A549 (cell line): ENCODE measurements around the gene SLC16A5.

Source experiments
- GATA3 ChIP-seq: IDR thresholded peaks from 2 replicates; pipeline ENCODE4 v1.6.1; 2012; ENCODE audit warnings: borderline replicate concordance
- HOXB13 ChIP-seq: fragments of 250-450 bp; sonication (Bioruptor Pico); IDR thresholded peaks from 2 replicates; pipeline ENCODE4 v1.5.0; 2020; ENCODE audit warnings: low read depth, mild to moderate bottlenecking, moderate library complexity
- JUNB ChIP-seq: fragments of >200 bp; sonication (Bioruptor Twin); formaldehyde crosslinking; IDR thresholded peaks from 2 replicates; pipeline ENCODE4 v1.6.1; 2016
- NFE2L2 ChIP-seq: fragments of 150-350 bp; conservative IDR thresholded peaks from 2 replicates; pipeline ENCODE4 v1.6.1; 2014; ENCODE audit warnings: low read length
- POLR2AphosphoS2 ChIP-seq: conservative IDR thresholded peaks from 2 replicates; pipeline ENCODE4 v1.6.1; 2012; ENCODE audit warnings: low read length, improper control_type of control experiment, inconsistent platforms
- RAD21 ChIP-seq, 2 experiments: fragments of >200 bp in 1 of 2; sonication (Bioruptor Twin) in 1 of 2; formaldehyde crosslinking in 1 of 2; IDR thresholded peaks in 1 of 2; conservative IDR thresholded peaks in 1 of 2; 2 replicates in 1 of 2; 3 replicates in 1 of 2; pipeline ENCODE4 v1.6.1; 2012 to 2018; ENCODE audit warnings: inconsistent platforms in 1 of 2
- SMC3 ChIP-seq: fragments of >200 bp; sonication (Bioruptor Twin); formaldehyde crosslinking; IDR thresholded peaks from 3 replicates; pipeline ENCODE4 v1.6.1; 2018; ENCODE audit warnings: inconsistent platforms
- ZSCAN20 ChIP-seq: fragments of 250-450 bp; sonication (Bioruptor Pico); IDR thresholded peaks from 2 replicates; pipeline ENCODE4 v1.8.0; 2022; ENCODE audit warnings: mild to moderate bottlenecking, moderate library complexity
- TF ChIP-seq, protein P1 (sequence below): IDR thresholded peaks from 2 replicates; pipeline ENCODE4 v1.6.1; 2012
- TF ChIP-seq, protein P2 (sequence below): fragments of >200 bp; sonication (Bioruptor Twin); formaldehyde crosslinking; IDR thresholded peaks from 3 replicates; pipeline ENCODE4 v1.5.1; 2016

DNA sequence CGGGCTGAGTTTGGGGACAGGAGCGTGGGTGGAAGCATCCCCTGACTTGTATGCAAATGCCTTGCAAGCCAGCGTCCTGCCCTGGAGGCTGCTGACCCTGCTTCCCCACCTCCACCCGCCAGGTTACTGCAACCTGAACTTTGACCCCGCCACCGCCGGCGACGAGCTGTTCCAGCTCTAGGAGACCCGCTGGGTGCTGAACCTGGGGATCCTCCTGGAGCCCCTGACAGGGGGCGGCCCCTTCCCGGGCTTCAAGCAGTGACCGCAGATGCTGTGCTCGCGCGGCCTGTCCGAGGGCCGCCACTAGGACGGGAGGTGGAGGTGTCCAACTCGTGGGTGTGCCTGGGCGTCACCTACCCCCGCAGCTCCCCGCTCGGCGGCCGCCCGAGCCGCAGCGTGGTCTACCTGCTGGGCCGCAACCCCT, 10.7 kb upstream of the SLC16A5 start:
- no peak for TF ChIP-seq SMC3
- TF ChIP-seq, protein P1, sequence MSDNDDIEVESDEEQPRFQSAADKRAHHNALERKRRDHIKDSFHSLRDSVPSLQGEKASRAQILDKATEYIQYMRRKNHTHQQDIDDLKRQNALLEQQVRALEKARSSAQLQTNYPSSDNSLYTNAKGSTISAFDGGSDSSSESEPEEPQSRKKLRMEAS: no peak
- no peak for TF ChIP-seq ZSCAN20 (CRISPR knock-in tag)
- no peak for TF ChIP-seq JUNB
- TF ChIP-seq, protein P2, sequence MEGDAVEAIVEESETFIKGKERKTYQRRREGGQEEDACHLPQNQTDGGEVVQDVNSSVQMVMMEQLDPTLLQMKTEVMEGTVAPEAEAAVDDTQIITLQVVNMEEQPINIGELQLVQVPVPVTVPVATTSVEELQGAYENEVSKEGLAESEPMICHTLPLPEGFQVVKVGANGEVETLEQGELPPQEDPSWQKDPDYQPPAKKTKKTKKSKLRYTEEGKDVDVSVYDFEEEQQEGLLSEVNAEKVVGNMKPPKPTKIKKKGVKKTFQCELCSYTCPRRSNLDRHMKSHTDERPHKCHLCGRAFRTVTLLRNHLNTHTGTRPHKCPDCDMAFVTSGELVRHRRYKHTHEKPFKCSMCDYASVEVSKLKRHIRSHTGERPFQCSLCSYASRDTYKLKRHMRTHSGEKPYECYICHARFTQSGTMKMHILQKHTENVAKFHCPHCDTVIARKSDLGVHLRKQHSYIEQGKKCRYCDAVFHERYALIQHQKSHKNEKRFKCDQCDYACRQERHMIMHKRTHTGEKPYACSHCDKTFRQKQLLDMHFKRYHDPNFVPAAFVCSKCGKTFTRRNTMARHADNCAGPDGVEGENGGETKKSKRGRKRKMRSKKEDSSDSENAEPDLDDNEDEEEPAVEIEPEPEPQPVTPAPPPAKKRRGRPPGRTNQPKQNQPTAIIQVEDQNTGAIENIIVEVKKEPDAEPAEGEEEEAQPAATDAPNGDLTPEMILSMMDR: no peak
- TF ChIP-seq GATA3: no peak
- TF ChIP-seq RAD21 (conservative IDR thresholded peaks at IDR 0.05 in 1 of 2, IDR thresholded peaks at IDR 0.05 in 1 of 2): no peak
- no peak for TF ChIP-seq POLR2AphosphoS2
- no peak for TF ChIP-seq HOXB13 (CRISPR knock-in tag)
- no peak for TF ChIP-seq NFE2L2
